Type B pancreatic cell (in vitro differentiated cells): Measurements from ENCODE around the gene BIRC5. TPM values are rescaled to one million over a fixed set of nuclear protein-coding genes. Genes with fewer than 3 reads are reported as not detected.

Experiments
- DNase-seq: peaks from one replicate; pipeline ENCODE4 v3.0.0; 2021; ENCODE audit warnings: mixed read lengths; ENCODE audit not compliant: unreplicated experiment; ENCODE audit errors: extremely low spot score
- H3K27ac Mint-ChIP-seq: 2 replicates; pipeline ENCODE4 v1.8.0; 2021; ENCODE audit warnings: mild to moderate bottlenecking, mixed read lengths
- H3K27me3 Mint-ChIP-seq: 2 replicates; pipeline ENCODE4 v1.8.0; 2021; ENCODE audit warnings: mixed read lengths
- H3K36me3 Mint-ChIP-seq: 2 replicates; pipeline ENCODE4 v1.8.0; 2021; ENCODE audit warnings: mixed read lengths
- H3K4me1 Mint-ChIP-seq: one replicate; pipeline ENCODE4 v1.8.0; 2021; ENCODE audit warnings: mixed read lengths; ENCODE audit not compliant: unreplicated experiment
- H3K4me3 Mint-ChIP-seq: 2 replicates; pipeline ENCODE4 v1.8.0; 2021; ENCODE audit warnings: mild to moderate bottlenecking, mixed read lengths
- H3K9me3 Mint-ChIP-seq: 2 replicates; pipeline ENCODE4 v1.8.0; 2021; ENCODE audit warnings: mixed read lengths
- total RNA-seq: library from RNA; stranded (reverse); gene quantifications from 2 replicates; pipeline ENCODE4 v1.2.1, GENCODE V29; 2021; ENCODE audit warnings: low replicate concordance
- TF ChIP-seq, protein P1 (sequence below): fragments of 200-600 bp; sonication (generic); conservative IDR thresholded peaks from 2 replicates; pipeline ENCODE4 v1.5.0; 2021; ENCODE audit warnings: antibody characterized with exemption, mild to moderate bottlenecking

Gene BIRC5
- total RNA-seq, 1 donor from 2014 or later: 63.3 TPM

DNA sequence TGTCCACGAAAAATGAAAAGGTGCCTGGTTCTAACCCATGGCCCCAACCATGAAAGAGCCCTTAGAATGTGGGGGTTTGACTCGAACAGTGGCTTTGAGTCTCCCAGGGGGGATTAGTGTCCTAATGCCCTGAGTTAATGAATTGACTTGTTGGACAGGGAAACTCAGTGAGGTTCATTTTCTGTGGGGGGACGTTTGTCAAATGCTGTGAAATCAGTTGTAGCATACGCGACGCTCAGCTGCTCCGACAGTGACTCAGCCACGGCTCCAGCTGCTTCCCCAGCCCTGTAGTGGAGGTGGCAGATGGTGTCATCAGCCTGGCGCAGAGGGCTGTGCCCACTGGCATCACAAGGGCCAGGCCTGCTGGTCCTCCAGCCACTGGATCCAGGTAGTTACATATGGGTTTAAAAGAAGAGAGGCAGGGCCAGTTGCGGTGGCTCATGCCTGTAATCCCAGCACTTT is 13.4 kb downstream of the BIRC5 start:
- Mint-ChIP-seq H3K9me3 (no peaks in the 10 kb centered on the region), H3K36me3 (no peaks in the 10 kb centered on the region)

DNA sequence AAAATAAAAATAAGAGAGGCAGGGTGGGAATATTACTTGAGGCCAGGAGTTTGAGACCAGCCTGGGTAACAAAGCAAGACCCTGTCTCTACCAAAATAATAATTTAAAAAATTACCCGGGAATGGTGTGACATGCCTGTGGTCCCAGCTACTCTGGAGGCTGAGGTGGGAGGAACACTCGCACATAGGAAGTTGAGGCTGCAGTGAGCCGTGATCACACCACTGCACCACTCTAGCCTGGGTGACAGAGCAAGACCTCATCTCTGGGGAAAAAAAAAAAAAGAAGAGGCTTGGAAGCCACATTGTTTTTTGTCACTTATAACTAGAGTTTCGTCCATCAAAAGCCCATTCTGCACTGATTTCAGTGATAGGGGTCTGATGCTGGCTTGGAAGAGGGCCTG is 14.1 kb downstream of the BIRC5 start:
- TF ChIP-seq, protein P1, sequence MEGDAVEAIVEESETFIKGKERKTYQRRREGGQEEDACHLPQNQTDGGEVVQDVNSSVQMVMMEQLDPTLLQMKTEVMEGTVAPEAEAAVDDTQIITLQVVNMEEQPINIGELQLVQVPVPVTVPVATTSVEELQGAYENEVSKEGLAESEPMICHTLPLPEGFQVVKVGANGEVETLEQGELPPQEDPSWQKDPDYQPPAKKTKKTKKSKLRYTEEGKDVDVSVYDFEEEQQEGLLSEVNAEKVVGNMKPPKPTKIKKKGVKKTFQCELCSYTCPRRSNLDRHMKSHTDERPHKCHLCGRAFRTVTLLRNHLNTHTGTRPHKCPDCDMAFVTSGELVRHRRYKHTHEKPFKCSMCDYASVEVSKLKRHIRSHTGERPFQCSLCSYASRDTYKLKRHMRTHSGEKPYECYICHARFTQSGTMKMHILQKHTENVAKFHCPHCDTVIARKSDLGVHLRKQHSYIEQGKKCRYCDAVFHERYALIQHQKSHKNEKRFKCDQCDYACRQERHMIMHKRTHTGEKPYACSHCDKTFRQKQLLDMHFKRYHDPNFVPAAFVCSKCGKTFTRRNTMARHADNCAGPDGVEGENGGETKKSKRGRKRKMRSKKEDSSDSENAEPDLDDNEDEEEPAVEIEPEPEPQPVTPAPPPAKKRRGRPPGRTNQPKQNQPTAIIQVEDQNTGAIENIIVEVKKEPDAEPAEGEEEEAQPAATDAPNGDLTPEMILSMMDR: no peak
- H3K36me3 Mint-ChIP-seq: no peaks in the 10 kb centered on the region
- H3K9me3 Mint-ChIP-seq: no peaks in the 10 kb centered on the region
- H3K27ac Mint-ChIP-seq: no peak overlapping the region
- peaks cover 35% of the 10 kb centered on the region for H3K27me3 Mint-ChIP-seq
- H3K4me3 Mint-ChIP-seq: no peak overlapping the region
- peaks cover 14% of the 10 kb centered on the region for H3K4me1 Mint-ChIP-seq
- DNase-seq: no peak

More for the DNA sequence above, 13.4 kb downstream of the BIRC5 start:
- H3K4me3 Mint-ChIP-seq: no peak overlapping the region
- peaks cover 28% of the 10 kb centered on the region for H3K27me3 Mint-ChIP-seq
- TF ChIP-seq, protein P1: no peak
- DNase-seq: no peak
- H3K27ac Mint-ChIP-seq: no peak overlapping the region
- H3K4me1 Mint-ChIP-seq: peaks cover 14% of the 10 kb centered on the region

DNA sequence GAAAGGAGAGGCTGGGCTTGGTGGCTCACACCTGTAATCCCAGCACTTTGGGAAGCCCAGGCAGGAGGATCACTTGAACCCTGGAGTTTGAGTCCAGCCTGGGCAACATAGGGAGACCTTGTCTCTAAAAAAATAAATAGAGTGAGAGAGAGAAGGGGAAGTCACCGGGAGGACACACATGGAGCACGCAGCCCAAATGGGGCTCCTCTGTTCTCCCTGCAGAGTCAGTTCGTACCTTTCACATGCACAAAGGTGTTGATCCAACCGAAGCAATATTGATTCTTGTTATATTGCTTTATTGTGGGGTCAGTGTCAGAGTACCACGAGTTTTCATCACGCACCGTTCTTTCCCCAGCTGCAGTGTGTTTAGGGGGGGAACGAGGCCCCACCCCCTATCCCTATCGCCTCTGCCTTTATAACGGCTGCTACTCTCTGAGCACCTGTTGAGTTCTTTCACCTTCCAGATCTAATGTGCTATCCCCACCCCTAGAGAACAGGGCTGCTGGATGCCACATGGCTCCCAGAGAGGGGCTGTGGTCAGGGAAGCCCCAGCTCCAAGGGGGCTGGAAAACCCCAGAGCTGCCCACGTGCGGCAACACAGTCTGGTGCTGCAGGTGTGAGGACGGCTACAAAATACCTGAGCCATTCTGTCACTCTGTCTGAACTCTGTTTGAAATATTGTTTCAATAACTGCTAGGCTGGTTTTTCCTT is 16.4 kb downstream of the BIRC5 start:
- H3K36me3 Mint-ChIP-seq: no peaks in the 10 kb centered on the region

DNA sequence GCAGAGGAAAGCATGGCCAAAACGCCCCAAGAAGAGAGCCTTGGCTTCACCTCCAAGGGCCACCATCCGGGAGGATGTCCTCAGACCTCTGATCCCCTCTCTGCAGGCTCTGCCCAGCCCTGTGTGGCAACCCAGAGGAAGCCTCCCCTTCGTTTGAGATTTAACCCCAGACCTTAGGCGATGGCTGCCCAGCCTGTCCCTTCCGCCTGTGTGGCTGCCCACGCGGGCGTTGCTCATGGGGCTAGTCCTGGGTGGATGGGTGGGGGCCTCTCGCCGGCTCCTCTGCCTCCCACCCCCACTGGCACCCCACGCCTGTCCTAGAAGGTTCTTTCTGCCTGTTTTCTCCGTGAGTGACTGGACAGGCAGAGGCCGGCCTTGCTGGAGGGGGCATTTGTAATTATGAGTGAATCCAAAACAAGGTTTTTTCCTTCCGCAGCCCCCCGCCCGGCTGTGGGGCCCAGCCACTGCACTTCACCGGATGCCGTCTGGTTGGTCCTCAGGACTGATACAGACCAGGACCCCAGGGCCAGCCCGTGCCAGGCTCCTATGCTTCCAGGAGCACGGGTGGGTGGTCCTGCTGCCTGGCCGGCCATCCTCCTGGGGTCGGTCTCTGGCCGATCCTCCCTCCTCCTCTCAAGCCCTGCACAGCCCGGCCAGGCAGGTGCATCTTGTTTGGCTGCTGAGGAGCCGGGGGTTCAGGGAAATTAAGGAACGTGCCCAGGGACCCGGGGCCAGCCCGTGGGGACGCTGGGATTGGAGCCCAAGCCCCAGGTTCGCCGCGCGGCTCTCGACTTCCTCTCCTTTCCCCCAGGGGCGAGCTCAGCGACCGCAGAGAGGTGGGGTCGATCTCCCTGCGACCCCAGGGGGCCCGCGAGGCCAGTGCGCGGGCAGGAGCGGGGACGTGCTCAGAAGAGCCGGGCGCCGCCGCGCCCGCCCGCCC is 17.2 kb downstream of the BIRC5 start, which contains the start of gene TMEM235:
Gene TMEM235 (plus strand): TSS at position 636 of the 940 bp plus-strand sequence. CDS start 393 bp downstream, outside the sequence.
- Mint-ChIP-seq H3K27me3 (peaks cover 40% of the 10 kb centered on the region), H3K36me3 (no peaks in the 10 kb centered on the region), H3K4me3 (peak within 1 kb of the TSS; percentile 36), H3K9me3 (no peaks in the 10 kb centered on the region), H3K4me1 (peaks cover 4% of the 10 kb centered on the region), H3K27ac (no peak within 1 kb of the TSS)
- no peak for DNase-seq
- TF ChIP-seq, protein P1: no peak

More for the DNA sequence above, 16.4 kb downstream of the BIRC5 start:
- Mint-ChIP-seq H3K27ac (no peak overlapping the region), H3K27me3 (peaks cover 40% of the 10 kb centered on the region), H3K9me3 (no peaks in the 10 kb centered on the region), H3K4me1 (peaks cover 4% of the 10 kb centered on the region), H3K4me3 (peak overlapping the region; percentile 36)
- TF ChIP-seq, protein P1: no peak
- DNase-seq: no peak

DNA sequence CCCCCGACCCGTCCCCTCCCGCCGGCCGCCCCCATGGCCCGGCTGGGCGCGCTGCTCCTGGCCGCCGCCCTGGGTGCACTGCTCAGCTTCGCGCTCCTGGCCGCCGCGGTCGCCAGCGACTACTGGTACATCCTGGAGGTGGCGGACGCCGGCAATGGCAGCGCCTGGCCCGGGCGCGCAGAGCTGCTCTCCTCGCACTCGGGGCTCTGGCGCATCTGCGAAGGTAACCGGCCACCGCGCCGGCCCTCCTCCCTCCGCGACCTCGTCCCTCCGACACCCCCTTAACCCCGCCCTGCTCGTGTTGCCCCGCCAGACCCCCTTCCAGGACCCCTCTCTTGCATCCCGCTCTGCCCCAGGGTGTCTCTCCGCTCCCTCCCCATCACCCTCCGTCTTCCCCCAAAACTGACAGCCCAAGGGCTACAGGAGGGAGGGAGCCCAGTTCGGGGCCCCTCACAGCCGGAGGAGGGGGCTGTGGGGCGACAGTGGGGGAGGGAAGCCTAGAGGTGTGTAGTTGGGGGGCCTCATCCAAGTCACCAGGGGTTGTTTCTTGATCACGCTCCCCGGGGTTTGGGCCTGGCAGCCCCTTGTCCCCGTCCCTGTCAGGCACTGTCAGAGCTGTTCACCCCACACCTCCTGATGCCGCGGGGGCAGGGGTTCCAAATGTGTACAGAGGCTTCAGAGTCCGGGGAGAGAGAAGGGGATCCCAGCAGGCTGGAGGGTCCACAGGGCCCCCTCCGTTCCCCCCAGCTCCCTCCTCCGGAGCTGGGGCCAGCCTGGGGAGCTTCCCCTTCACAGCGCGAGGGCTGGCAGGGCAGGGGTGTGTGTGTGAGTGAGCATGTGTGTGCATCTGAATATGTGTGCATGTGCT is 18.2 kb downstream of the BIRC5 start:
- TF ChIP-seq, protein P1: no peak
- Mint-ChIP-seq H3K36me3 (no peaks in the 10 kb centered on the region), H3K4me1 (peaks cover 4% of the 10 kb centered on the region), H3K9me3 (no peaks in the 10 kb centered on the region), H3K4me3 (peak overlapping the region; percentile 52), H3K27me3 (peaks cover 40% of the 10 kb centered on the region), H3K27ac (no peak overlapping the region)
- no peak for DNase-seq
